ENCODE data around the gene BNC2. TPM values are rescaled to one million over a fixed set of nuclear protein-coding genes. Genes with fewer than 3 reads are reported as not detected.

BNC2 gene
- total and polyA plus RNA-seq, 7 donors, result 0.23 to 205 (median 117) TPM

DNA sequence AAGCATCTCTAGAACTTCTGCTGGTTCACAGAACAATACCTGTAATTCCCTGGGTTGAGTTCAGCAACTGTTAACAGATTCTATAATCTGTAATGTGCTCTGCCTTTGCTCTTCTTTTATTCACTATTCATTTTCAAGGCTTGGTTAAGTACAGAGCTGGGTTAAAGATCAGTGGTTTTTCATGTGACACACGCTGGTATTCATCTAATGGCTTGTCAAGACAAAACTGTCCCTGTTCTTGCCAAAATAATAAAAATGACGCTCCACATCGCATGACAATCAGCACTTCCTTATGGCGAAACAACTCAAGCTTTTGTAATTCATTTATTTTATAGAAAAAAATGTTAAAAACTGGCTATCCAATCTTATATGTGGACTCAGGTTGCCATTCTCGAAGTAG is 137.9 kb downstream of the BNC2 start:
- whole genome bisulfite sequencing, 2 donors, result 84 to 85% methylated on average over 5 of the region's 5 CpGs
- intact Hi-C loops (cut with DNase I), result no loop called here
- Histone ChIP-seq H3K4me1 (peaks cover 0 to 57% (median 35%) of the 10 kb centered on the region in 4 donors), H3K27me3 (no peaks in the 10 kb centered on the region), H3K9me3 (no peaks in the 10 kb centered on the region), H3K27ac (peak overlapping the region in 2 of 4 donors; percentile 48 to 57), H3K36me3 (no peaks in the 10 kb centered on the region), H3K4me3 (no peak overlapping the region)
- TF ChIP-seq POLR2AphosphoS5 (IDR thresholded peaks at IDR 0.05) (peak in 1 of 4 donors; percentile 31), POLR2A (IDR thresholded peaks at IDR 0.05) (no peak)
- no peak for DNase-seq

DNA sequence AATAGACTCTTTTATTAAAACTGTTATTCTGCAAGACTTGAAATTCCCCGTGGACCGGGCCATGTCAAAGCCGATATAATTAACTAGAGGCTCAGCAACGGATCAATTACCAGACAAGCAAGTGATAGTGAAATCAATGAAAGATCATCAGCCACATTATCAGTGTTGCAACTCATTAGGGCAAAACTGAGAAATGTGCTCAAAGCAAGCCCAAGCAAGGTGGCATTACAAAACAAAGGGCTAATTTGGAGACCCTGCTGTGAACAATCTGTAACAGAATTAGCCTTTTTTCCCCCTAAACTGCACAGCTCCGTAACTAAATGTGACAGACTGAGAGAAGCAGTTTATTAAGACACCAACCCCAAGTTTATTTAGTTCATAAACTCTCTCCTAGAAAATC is 140.3 kb downstream of the BNC2 start:
- no peaks in the 10 kb centered on the region for H3K36me3 ChIP-seq
- WGBS, 2 donors, result 86 to 90% methylated on average over 5 of the region's 5 CpGs
- H3K4me3 ChIP-seq, result no peak overlapping the region
- H3K27ac ChIP-seq, result peak overlapping the region in 3 of 4 donors; percentile 87 to 91 (median 89)
- intact Hi-C loops (cut with DNase I), result no loop called here
- H3K9me3 ChIP-seq, result no peaks in the 10 kb centered on the region
- TF ChIP-seq EP300 (IDR thresholded peaks at IDR 0.05), result no peak
- no peak for TF ChIP-seq POLR2A (IDR thresholded peaks at IDR 0.05)
- TF ChIP-seq POLR2AphosphoS5 (IDR thresholded peaks at IDR 0.05), result no peak
- TF ChIP-seq, protein P1, sequence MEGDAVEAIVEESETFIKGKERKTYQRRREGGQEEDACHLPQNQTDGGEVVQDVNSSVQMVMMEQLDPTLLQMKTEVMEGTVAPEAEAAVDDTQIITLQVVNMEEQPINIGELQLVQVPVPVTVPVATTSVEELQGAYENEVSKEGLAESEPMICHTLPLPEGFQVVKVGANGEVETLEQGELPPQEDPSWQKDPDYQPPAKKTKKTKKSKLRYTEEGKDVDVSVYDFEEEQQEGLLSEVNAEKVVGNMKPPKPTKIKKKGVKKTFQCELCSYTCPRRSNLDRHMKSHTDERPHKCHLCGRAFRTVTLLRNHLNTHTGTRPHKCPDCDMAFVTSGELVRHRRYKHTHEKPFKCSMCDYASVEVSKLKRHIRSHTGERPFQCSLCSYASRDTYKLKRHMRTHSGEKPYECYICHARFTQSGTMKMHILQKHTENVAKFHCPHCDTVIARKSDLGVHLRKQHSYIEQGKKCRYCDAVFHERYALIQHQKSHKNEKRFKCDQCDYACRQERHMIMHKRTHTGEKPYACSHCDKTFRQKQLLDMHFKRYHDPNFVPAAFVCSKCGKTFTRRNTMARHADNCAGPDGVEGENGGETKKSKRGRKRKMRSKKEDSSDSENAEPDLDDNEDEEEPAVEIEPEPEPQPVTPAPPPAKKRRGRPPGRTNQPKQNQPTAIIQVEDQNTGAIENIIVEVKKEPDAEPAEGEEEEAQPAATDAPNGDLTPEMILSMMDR (IDR thresholded peaks at IDR 0.05), result no peak
- peaks cover 0 to 67% (median 46%) of the 10 kb centered on the region in 4 donors for H3K4me1 ChIP-seq
- no peak for DNase-seq
- no peaks in the 10 kb centered on the region for H3K27me3 ChIP-seq

DNA sequence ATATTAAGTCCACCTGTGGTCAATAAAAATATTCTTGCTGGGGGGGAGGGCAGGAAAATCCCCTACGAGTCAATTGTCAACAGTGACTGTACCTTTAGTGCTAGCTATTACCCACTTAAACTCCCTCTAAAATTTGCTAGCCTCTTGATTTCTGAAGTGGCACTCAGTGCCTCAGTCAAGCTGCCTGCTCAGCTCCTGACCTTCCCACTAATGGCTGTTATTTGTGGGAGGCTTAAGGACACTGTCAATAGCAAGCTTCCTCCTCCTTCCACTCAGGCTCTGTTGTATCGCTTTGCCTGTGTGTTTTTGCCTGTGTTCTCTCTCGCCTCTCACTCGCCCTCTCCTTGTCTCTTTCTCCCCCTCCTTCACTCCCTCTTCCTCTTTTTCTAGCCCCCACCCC is 140.8 kb downstream of the BNC2 start:
- TF ChIP-seq, protein P1 (IDR thresholded peaks at IDR 0.05), result no peak
- TF ChIP-seq EP300 (IDR thresholded peaks at IDR 0.05) (no peak), POLR2A (IDR thresholded peaks at IDR 0.05) (no peak), POLR2AphosphoS5 (IDR thresholded peaks at IDR 0.05) (no peak)
- Histone ChIP-seq H3K27ac (peak overlapping the region in 3 of 4 donors; percentile 87 to 91 (median 89)), H3K27me3 (no peaks in the 10 kb centered on the region), H3K36me3 (no peaks in the 10 kb centered on the region), H3K9me3 (no peaks in the 10 kb centered on the region), H3K4me1 (peaks cover 0 to 72% (median 50%) of the 10 kb centered on the region in 4 donors), H3K4me3 (no peak overlapping the region)
- no peak for DNase-seq
- WGBS, 2 donors, result 84 to 89% methylated on average over 4 of the region's 4 CpGs
- intact Hi-C loops (cut with DNase I), result loop anchor here (5.0 kb wide), 3 partner anchors 77 to 197 kb away; no protein-coding TSS in a partner anchor

DNA sequence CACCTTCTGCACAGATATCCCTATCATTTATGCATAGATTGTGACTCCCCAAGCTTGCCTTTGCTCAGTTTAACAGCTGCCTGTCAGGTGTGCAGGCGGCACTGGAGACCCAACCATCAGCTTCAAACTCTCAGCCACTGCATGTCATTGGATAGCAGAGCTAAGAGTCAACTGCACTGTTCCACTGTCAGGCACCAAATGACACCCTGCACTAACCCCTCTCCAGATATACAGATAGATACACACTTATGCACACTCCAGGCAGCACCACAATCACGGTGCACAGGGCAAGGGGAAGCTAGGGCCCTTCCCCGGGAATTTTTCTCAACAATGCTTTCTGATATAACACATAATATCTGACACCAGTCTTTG is 142.3 kb downstream of the BNC2 start:
- H3K36me3 ChIP-seq, result no peaks in the 10 kb centered on the region
- 84 to 86% methylated on average over 3 of the region's 3 CpGs for whole genome bisulfite sequencing, 2 donors
- intact Hi-C loops (cut with DNase I), result loop anchor here (5.0 kb wide), 3 partner anchors 76 to 196 kb away; no protein-coding TSS in a partner anchor
- no peaks in the 10 kb centered on the region for H3K27me3 ChIP-seq
- peaks cover 0 to 84% (median 52%) of the 10 kb centered on the region in 4 donors for H3K4me1 ChIP-seq
- H3K27ac ChIP-seq, result peak overlapping the region; percentile 87 to 91 (median 89)
- no peaks in the 10 kb centered on the region for H3K9me3 ChIP-seq
- TF ChIP-seq, protein P1 (IDR thresholded peaks at IDR 0.05), result no peak
- TF ChIP-seq POLR2A (IDR thresholded peaks at IDR 0.05) (no peak), EP300 (IDR thresholded peaks at IDR 0.05) (no peak), POLR2AphosphoS5 (IDR thresholded peaks at IDR 0.05) (no peak)
- H3K4me3 ChIP-seq, result peak overlapping the region; percentile 44 to 63 (median 59)
- no peak for DNase-seq

DNA sequence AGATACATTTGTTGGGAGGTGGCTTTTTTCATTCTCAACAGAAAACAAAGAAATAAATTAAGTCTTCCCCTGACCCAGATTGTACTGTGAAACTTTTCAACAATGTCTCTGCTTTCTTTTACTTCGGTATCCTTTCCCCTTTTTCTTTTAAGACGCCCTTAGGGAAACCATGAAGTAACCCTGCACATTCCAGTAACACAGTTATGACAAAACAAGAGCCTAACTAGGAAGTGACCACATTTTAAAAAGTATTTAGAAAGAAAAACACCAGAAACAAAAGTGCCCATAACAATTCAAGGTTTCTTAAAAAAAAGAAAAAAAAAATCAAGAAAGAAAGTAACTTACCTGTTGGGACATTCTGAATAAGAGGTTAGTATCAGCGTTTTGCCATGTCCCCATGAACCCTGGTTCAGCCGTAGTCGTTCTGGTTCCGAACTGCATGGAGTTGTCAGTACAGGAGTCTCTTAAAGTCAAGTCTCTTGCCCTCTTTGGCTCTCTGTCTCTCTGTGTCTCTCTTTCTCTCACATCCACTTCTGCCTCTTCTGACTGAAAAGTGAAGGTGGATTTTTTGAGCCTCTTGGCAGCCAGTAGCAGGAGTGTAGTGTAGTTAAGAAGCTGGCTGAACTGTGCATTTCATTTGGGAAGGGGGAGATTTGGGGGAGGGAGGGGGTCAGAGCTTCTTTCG is 142.9 kb downstream of the BNC2 start:
- Histone ChIP-seq H3K4me3 (peak overlapping the region; percentile 44 to 63 (median 59)), H3K27ac (peak overlapping the region; percentile 87 to 91 (median 89)), H3K27me3 (no peaks in the 10 kb centered on the region), H3K4me1 (peaks cover 0 to 84% (median 46%) of the 10 kb centered on the region in 4 donors), H3K36me3 (no peaks in the 10 kb centered on the region), H3K9me3 (no peaks in the 10 kb centered on the region)
- 20 to 43% methylated on average over 7 of the region's 7 CpGs for WGBS, 2 donors
- intact Hi-C loops (cut with DNase I), result loop anchor here (2.0 to 5.0 kb wide), 4 partner anchors 75 to 195 kb away; partner anchors contain the start of gene BNC2
- DNase-seq, result no peak
- no peak for TF ChIP-seq EP300 (IDR thresholded peaks at IDR 0.05)
- no peak for TF ChIP-seq POLR2A (IDR thresholded peaks at IDR 0.05)
- peak in 1 of 4 donors; percentile 2 for TF ChIP-seq POLR2AphosphoS5 (IDR thresholded peaks at IDR 0.05)
